K562 (cell line): Measurements from ENCODE around the gene SMIM35. TPM values are rescaled to one million over a fixed set of nuclear protein-coding genes. Genes with fewer than 3 reads are reported as not detected.

Experiments used
- ATF1 ChIP-seq, 2 experiments: fragments of 450-650 bp in 1 of 2; IDR thresholded peaks; 2 replicates each; pipeline ENCODE4 v1.6.1; 2016; ENCODE audit warnings: missing compliant biosample characterization in 1 of 2, missing genetic modification characterization in 1 of 2
- BCLAF1 ChIP-seq, 2 experiments: fragments of 450-650 bp in 1 of 2; IDR thresholded peaks; 2 replicates each; pipeline ENCODE4 v1.6.1; 2011 to 2017; ENCODE audit warnings: low read depth in 2 of 2, antibody characterized with exemption in 1 of 2, borderline replicate concordance in 1 of 2, low read length in 1 of 2, mild to moderate bottlenecking in 1 of 2, mixed read lengths in 1 of 2; ENCODE audit not compliant: control insufficient read depth in 1 of 2
- ERF ChIP-seq: fragments of 450-650 bp; formaldehyde crosslinking; IDR thresholded peaks from 2 replicates; pipeline ENCODE4 v1.4.0; 2020; ENCODE audit warnings: mild to moderate bottlenecking, mixed read lengths
- HNRNPLL ChIP-seq: fragments of 200-400 bp; formaldehyde crosslinking; IDR thresholded peaks from 2 replicates; pipeline ENCODE4 v1.6.1; 2017; ENCODE audit warnings: low read length, low read depth, mild to moderate bottlenecking; ENCODE audit not compliant: poor library complexity, severe bottlenecking
- JUND ChIP-seq, 2 experiments: IDR thresholded peaks; 2 replicates in 1 of 2; 3 replicates in 1 of 2; pipeline ENCODE4 v1.6.1; 2011; ENCODE audit warnings: borderline replicate concordance in 2 of 2, low read depth in 2 of 2, low read length in 2 of 2, improper control_type of control experiment in 1 of 2, missing biosample characterization in 1 of 2, missing genetic modification characterization in 1 of 2, missing genetic modification reagents in 1 of 2
- LEF1 ChIP-seq: fragments of 450-650 bp; IDR thresholded peaks from 2 replicates; pipeline ENCODE4 v1.6.1; 2016; ENCODE audit warnings: mild to moderate bottlenecking
- MLLT1 ChIP-seq, 2 experiments: fragments of 450-650 bp; IDR thresholded peaks; 2 replicates each; pipeline ENCODE4 v1.6.1; 2016
- SPI1 ChIP-seq: IDR thresholded peaks from 2 replicates; pipeline ENCODE4 v1.6.1; 2011; ENCODE audit warnings: low read depth, low read length, control low read depth, borderline replicate concordance
- ZFP91 ChIP-seq: sonication (generic); formaldehyde crosslinking; IDR thresholded peaks from 2 replicates; pipeline ENCODE4 v1.8.0; 2022; ENCODE audit warnings: mild to moderate bottlenecking, missing genetic modification reagents
- ZNF280A ChIP-seq: fragments of 450-650 bp; IDR thresholded peaks from 2 replicates; pipeline ENCODE4 v1.6.1; 2018; ENCODE audit warnings: mild to moderate bottlenecking, low read depth; ENCODE audit not compliant: partially characterized antibody
- polyA plus RNA-seq, 8 experiments: library from polyadenylated mRNA; depleted of rRNA in 4 of 8; stranded (reverse) in 5 of 8; unstranded in 3 of 8; fragments of >200 nt; fragmentation: Nextera tagmentation in 2 of 8; fragmentation: Illumina TruSeq in 1 of 8; extraction: Ambion mirVana in 2 of 8; extraction: Trizol in 1 of 8; gene quantifications; 2 replicates each; pipeline versions ENCODE4 v1.2.1 to v1.2.3, GENCODE V29; 2011 to 2014; ENCODE audit warnings: inconsistent platforms in 1 of 8, missing spikeins in 1 of 8
- total RNA-seq, 7 experiments: library from RNA; depleted of rRNA in 6 of 7; stranded (reverse); fragments of >200 nt in 6 of 7; fragmentation: Illumina TruSeq in 2 of 7; extraction: Trizol in 2 of 7; gene quantifications; 2 replicates each; pipeline versions ENCODE4 v1.2.1 to v1.2.3, GENCODE V29; 2011 to 2021; ENCODE audit warnings: low replicate concordance in 1 of 7
- TF ChIP-seq, protein P1 (sequence below): fragments of 450-650 bp; IDR thresholded peaks from 2 replicates; pipeline ENCODE4 v1.6.1; 2016; ENCODE audit warnings: borderline replicate concordance
- TF ChIP-seq, protein P2 (sequence below): sonication (generic); formaldehyde crosslinking; IDR thresholded peaks from 2 replicates; pipeline ENCODE4 v1.8.0; 2023; ENCODE audit warnings: mild to moderate bottlenecking, missing genetic modification reagents

The SMIM35 gene
- total and polyA plus RNA-seq, 9 of the 15 experiments (the other 6 are each of a cell fraction or from before 2014, with no cell fraction given): 0.03 TPM; not detected in 7

DNA sequence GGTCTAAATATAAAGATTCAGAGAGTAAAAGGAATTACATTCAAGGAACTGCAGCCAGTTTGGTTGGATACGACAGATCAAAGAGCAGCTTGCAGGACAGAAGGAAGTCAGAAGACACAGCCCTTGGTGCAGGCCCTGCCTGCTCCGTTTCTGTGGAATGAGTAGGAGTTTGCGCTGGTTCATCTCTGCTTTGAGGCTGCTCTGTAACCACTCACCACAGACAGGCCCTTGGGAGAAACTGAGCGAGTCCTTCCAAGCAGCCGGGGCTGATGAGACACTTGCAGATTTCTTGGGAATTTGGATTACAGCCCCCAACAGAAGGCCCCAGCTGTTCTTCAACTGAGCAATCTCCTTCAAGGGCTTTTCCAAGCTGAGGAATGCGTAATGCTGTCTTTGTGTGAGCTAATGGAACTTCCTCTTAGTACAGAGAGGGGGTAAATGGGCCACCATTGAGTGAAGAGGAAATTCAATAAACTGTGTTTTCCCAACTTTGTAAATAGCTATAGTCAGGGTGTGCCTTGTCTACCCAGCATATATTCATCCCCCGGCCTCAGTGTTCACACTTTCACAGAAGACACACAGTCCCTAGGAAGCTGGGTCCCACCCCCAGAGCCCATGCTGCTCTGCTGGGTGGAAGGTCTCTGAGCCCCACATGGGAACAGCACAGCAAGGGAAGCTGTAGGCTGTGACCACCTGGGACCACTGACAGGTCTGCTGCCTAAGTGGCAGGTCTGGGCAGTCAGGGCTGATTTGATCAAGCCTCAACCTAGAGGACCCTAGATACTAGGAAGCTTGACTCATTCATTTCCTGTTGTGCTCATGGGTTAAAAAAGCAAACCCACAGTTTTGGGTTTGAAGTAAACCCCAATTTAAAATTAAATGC lies 84.0 kb downstream of the SMIM35 start (continued):
- peak; percentile 48; the same call in 1 of the 2 replicates for TF ChIP-seq SPI1
- TF ChIP-seq LEF1: peak; percentile 65; the same call in 1 of the 2 replicates
- TF ChIP-seq BCLAF1 (IDR thresholded peaks at IDR 0.05; ENCODE audit: borderline replicate concordance in 1 of 2, control insufficient read depth in 1 of 2, low read depth in 2 of 2, low read length in 1 of 2): no peak
- no peak for TF ChIP-seq ZNF280A
- TF ChIP-seq MLLT1 (IDR thresholded peaks at IDR 0.05): peak in 1 of 2 experiments; percentile 13; a peak in 1 of 4 replicates
- TF ChIP-seq HNRNPLL: peak; percentile 40
- no peak for TF ChIP-seq ATF1 (CRISPR knock-in tag; IDR thresholded peaks at IDR 0.05)
- peak; percentile 48; the same call in 1 of the 2 replicates for TF ChIP-seq ATF1 (tag; IDR thresholded peaks at IDR 0.05)
- TF ChIP-seq, protein P1, sequence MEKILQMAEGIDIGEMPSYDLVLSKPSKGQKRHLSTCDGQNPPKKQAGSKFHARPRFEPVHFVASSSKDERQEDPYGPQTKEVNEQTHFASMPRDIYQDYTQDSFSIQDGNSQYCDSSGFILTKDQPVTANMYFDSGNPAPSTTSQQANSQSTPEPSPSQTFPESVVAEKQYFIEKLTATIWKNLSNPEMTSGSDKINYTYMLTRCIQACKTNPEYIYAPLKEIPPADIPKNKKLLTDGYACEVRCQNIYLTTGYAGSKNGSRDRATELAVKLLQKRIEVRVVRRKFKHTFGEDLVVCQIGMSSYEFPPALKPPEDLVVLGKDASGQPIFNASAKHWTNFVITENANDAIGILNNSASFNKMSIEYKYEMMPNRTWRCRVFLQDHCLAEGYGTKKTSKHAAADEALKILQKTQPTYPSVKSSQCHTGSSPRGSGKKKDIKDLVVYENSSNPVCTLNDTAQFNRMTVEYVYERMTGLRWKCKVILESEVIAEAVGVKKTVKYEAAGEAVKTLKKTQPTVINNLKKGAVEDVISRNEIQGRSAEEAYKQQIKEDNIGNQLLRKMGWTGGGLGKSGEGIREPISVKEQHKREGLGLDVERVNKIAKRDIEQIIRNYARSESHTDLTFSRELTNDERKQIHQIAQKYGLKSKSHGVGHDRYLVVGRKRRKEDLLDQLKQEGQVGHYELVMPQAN: no peak
- TF ChIP-seq JUND (IDR thresholded peaks at IDR 0.05; ENCODE audit: borderline replicate concordance, low read depth, low read length): peak; percentile 53; the same call in 1 of the 2 replicates
- peak; percentile 12; the same call in 2 of the 3 replicates for TF ChIP-seq JUND (tag; IDR thresholded peaks at IDR 0.05; ENCODE audit: borderline replicate concordance, low read depth, low read length)
- TF ChIP-seq ERF (CRISPR knock-in tag): 0 out of 2 replicates have a peak, but pooled peaks have one; percentile 41
- no peak for TF ChIP-seq ZFP91
- TF ChIP-seq, protein P2, sequence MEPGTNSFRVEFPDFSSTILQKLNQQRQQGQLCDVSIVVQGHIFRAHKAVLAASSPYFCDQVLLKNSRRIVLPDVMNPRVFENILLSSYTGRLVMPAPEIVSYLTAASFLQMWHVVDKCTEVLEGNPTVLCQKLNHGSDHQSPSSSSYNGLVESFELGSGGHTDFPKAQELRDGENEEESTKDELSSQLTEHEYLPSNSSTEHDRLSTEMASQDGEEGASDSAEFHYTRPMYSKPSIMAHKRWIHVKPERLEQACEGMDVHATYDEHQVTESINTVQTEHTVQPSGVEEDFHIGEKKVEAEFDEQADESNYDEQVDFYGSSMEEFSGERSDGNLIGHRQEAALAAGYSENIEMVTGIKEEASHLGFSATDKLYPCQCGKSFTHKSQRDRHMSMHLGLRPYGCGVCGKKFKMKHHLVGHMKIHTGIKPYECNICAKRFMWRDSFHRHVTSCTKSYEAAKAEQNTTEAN (CRISPR knock-in tag): no peak
